Activated naive CD4-positive, alpha-beta T cell treated with anti-CD3 and anti-CD28 coated beads, Interleukin-2, amount 10 ng/mL, durations not matched to agents 7 days and 5 days (primary cell): ENCODE results near the gene RUNX2.
"Not testable (repeated sequence)": the region's sequence is repeated elsewhere in the genome, so short reads cannot be mapped to it uniquely, and the experiment has no call there.

Source experiments
- CTCF ChIA-PET: fragments of 350-600 bp; sonication (Branson Sonifier 250); formaldehyde crosslinking; loops from one replicate; lab custom pipeline; 2021; ENCODE audit warnings: antibody characterized with exemption; lab: Charles Lee
- DNase-seq: peaks from one replicate; pipeline ENCODE4 v3.0.0-alpha.2; 2020
- H3K27ac Mint-ChIP-seq: one replicate; pipeline ENCODE4 v1.8.0; 2021; ENCODE audit warnings: mild to moderate bottlenecking, moderate library complexity, mixed read lengths
- H3K27me3 Mint-ChIP-seq: one replicate; pipeline ENCODE4 v1.8.0; 2021; ENCODE audit warnings: mild to moderate bottlenecking, mixed read lengths
- H3K36me3 Mint-ChIP-seq: one replicate; pipeline ENCODE4 v1.8.0; 2021; ENCODE audit warnings: mixed read lengths
- H3K4me1 Mint-ChIP-seq: one replicate; pipeline ENCODE4 v1.8.0; 2021; ENCODE audit warnings: mixed read lengths
- H3K4me3 Mint-ChIP-seq: one replicate; pipeline ENCODE4 v1.8.0; 2021; ENCODE audit warnings: mild to moderate bottlenecking, moderate library complexity, mixed read lengths
- H3K9me3 Mint-ChIP-seq: one replicate; pipeline ENCODE4 v1.8.0; 2021; ENCODE audit warnings: mixed read lengths

RUNX2 gene

GRCh38 chr6:45543298-45544235 lies 215.4 kb downstream of the RUNX2 start:
- CTCF ChIA-PET: no interaction called here
- Mint-ChIP-seq H3K9me3 (no peaks in the 10 kb centered on the region), H3K4me1 (no peaks in the 10 kb centered on the region), H3K27me3 (no peaks in the 10 kb centered on the region), H3K36me3 (peaks cover 2% of the 10 kb centered on the region), H3K4me3 (no peak overlapping the region), H3K27ac (no peak overlapping the region)
- DNase-seq: no peak

- H3K27me3 Mint-ChIP-seq: no peaks in the 10 kb centered on the region
- no peaks in the 10 kb centered on the region for H3K4me1 Mint-ChIP-seq
- no peak for DNase-seq
- no peaks in the 10 kb centered on the region for H3K9me3 Mint-ChIP-seq
- no peak overlapping the region for H3K4me3 Mint-ChIP-seq
- peaks cover 2% of the 10 kb centered on the region for H3K36me3 Mint-ChIP-seq
- CTCF ChIA-PET: no interaction called here
- H3K27ac Mint-ChIP-seq: no peak overlapping the region
Observed at GRCh38 chr6:45545416-45545815, 217.3 kb downstream of the RUNX2 start.

GRCh38 chr6:45548657-45549515 lies 220.8 kb downstream of the RUNX2 start:
- Mint-ChIP-seq H3K4me3 (no peak overlapping the region), H3K36me3 (peaks cover 2% of the 10 kb centered on the region), H3K9me3 (no peaks in the 10 kb centered on the region), H3K27me3 (no peaks in the 10 kb centered on the region), H3K27ac (no peak overlapping the region), H3K4me1 (no peaks in the 10 kb centered on the region)
- CTCF ChIA-PET: interaction anchor here (0.6 kb wide), 1 partner anchor 230 kb away, joined by 3 read pairs; no protein-coding TSS in a partner anchor
- no peak for DNase-seq

- Mint-ChIP-seq H3K9me3 (no peaks in the 10 kb centered on the region), H3K4me1 (no peaks in the 10 kb centered on the region), H3K4me3 (no peak overlapping the region), H3K27me3 (peaks cover 9% of the 10 kb centered on the region), H3K36me3 (no peaks in the 10 kb centered on the region), H3K27ac (no peak overlapping the region)
- no peak for DNase-seq
- CTCF ChIA-PET: no interaction called here
Observed at GRCh38 chr6:45552536-45552935, 224.4 kb downstream of the RUNX2 start.

- Mint-ChIP-seq H3K4me3 (no peak overlapping the region), H3K9me3 (no peaks in the 10 kb centered on the region), H3K4me1 (peaks cover 4% of the 10 kb centered on the region), H3K27ac (no peak overlapping the region), H3K36me3 (peaks cover 1% of the 10 kb centered on the region), H3K27me3 (peaks cover 9% of the 10 kb centered on the region)
- no peak for DNase-seq
- CTCF ChIA-PET: no interaction called here
Observed at GRCh38 chr6:45553730-45554344, 225.7 kb downstream of the RUNX2 start.

- H3K9me3 Mint-ChIP-seq: peaks cover 2% of the 10 kb centered on the region
- H3K36me3 Mint-ChIP-seq: peaks cover 6% of the 10 kb centered on the region
- H3K27ac Mint-ChIP-seq: no peak overlapping the region
- H3K4me3 Mint-ChIP-seq: no peak overlapping the region
- no peak for DNase-seq
- peaks cover 9% of the 10 kb centered on the region for H3K27me3 Mint-ChIP-seq
- CTCF ChIA-PET: interaction anchor here (0.6 to 0.9 kb wide), 3 partner anchors 20 to 694 kb away, joined by 3 to 4 read pairs (median 3); no protein-coding TSS in a partner anchor
- H3K4me1 Mint-ChIP-seq: peaks cover 9% of the 10 kb centered on the region
Observed at GRCh38 chr6:45554591-45554990, 226.5 kb downstream of the RUNX2 start.

- H3K27ac Mint-ChIP-seq: no peak overlapping the region
- H3K9me3 Mint-ChIP-seq: peaks cover 2% of the 10 kb centered on the region
- CTCF ChIA-PET: interaction anchor here (0.6 kb wide), 1 partner anchor 376 kb away, joined by 3 read pairs; no protein-coding TSS in a partner anchor
- no peak for DNase-seq
- peaks cover 9% of the 10 kb centered on the region for H3K27me3 Mint-ChIP-seq
- H3K4me1 Mint-ChIP-seq: peaks cover 9% of the 10 kb centered on the region
- H3K4me3 Mint-ChIP-seq: no peak overlapping the region
- peaks cover 6% of the 10 kb centered on the region for H3K36me3 Mint-ChIP-seq
Observed at GRCh38 chr6:45555981-45556771, 228.0 kb downstream of the RUNX2 start.

GRCh38 chr6:45556828-45557227 lies 228.7 kb downstream of the RUNX2 start:
- Mint-ChIP-seq H3K9me3 (peaks cover 2% of the 10 kb centered on the region), H3K27me3 (peaks cover 14% of the 10 kb centered on the region), H3K27ac (no peak overlapping the region), H3K36me3 (peaks cover 6% of the 10 kb centered on the region), H3K4me1 (peaks cover 9% of the 10 kb centered on the region), H3K4me3 (no peak overlapping the region)
- DNase-seq: no peak
- CTCF ChIA-PET: no interaction called here

GRCh38 chr6:45557454-45557853 lies 229.3 kb downstream of the RUNX2 start:
- H3K4me1 Mint-ChIP-seq: peaks cover 9% of the 10 kb centered on the region
- H3K27ac Mint-ChIP-seq: no peak overlapping the region
- peaks cover 6% of the 10 kb centered on the region for H3K36me3 Mint-ChIP-seq
- H3K9me3 Mint-ChIP-seq: peaks cover 2% of the 10 kb centered on the region
- peaks cover 19% of the 10 kb centered on the region for H3K27me3 Mint-ChIP-seq
- DNase-seq: no peak
- H3K4me3 Mint-ChIP-seq: no peak overlapping the region
- CTCF ChIA-PET: no interaction called here

GRCh38 chr6:45558858-45559257 lies 230.7 kb downstream of the RUNX2 start:
- Mint-ChIP-seq H3K4me3 (no peak overlapping the region), H3K9me3 (peaks cover 2% of the 10 kb centered on the region), H3K27ac (peak overlapping the region; percentile 47), H3K36me3 (peaks cover 6% of the 10 kb centered on the region), H3K27me3 (peaks cover 26% of the 10 kb centered on the region), H3K4me1 (peaks cover 9% of the 10 kb centered on the region)
- CTCF ChIA-PET: no interaction called here
- no peak for DNase-seq

- H3K9me3 Mint-ChIP-seq, DNase-seq, H3K27ac Mint-ChIP-seq, CTCF ChIA-PET, H3K36me3 Mint-ChIP-seq, H3K4me1 Mint-ChIP-seq, H3K4me3 Mint-ChIP-seq: not testable (repeated sequence)
- peaks cover 39% of the 10 kb centered on the region for H3K27me3 Mint-ChIP-seq
Observed at GRCh38 chr6:45560321-45560820, 232.2 kb downstream of the RUNX2 start.

GRCh38 chr6:45562171-45562570 lies 234.0 kb downstream of the RUNX2 start:
- no peak overlapping the region for H3K4me3 Mint-ChIP-seq
- H3K9me3 Mint-ChIP-seq: peaks cover 2% of the 10 kb centered on the region
- peaks cover 31% of the 10 kb centered on the region for H3K27me3 Mint-ChIP-seq
- peaks cover 7% of the 10 kb centered on the region for H3K36me3 Mint-ChIP-seq
- DNase-seq: no peak
- CTCF ChIA-PET: no interaction called here
- H3K27ac Mint-ChIP-seq: no peak overlapping the region
- peaks cover 9% of the 10 kb centered on the region for H3K4me1 Mint-ChIP-seq

- Mint-ChIP-seq H3K4me3 (no peak overlapping the region), H3K4me1 (peaks cover 9% of the 10 kb centered on the region), H3K27me3 (peaks cover 30% of the 10 kb centered on the region), H3K36me3 (peaks cover 7% of the 10 kb centered on the region), H3K27ac (no peak overlapping the region), H3K9me3 (peaks cover 2% of the 10 kb centered on the region)
- CTCF ChIA-PET: no interaction called here
- no peak for DNase-seq
Observed at GRCh38 chr6:45563041-45563440, 234.9 kb downstream of the RUNX2 start.
